Spleen (tissue), 7 donors: ENCODE data around the gene B4GALNT4.

Experiments
- POLR2AphosphoS5 ChIP-seq, 3 donors: sonication (generic); formaldehyde crosslinking; IDR thresholded peaks; one replicate each; pipeline ENCODE4 v1.5.1; 2017; ENCODE audit warnings: antibody characterized with exemption in 3 of 3
- TF ChIP-seq, protein P1 (sequence below), 11 experiments: fragments of 200-600 bp in 7 of 11; fragments of 450-650 bp in 4 of 11; sonication (generic) in 4 of 11; IDR thresholded peaks in 8 of 11; conservative IDR thresholded peaks in 3 of 11; 1 replicate in 7 of 11; 2 replicates in 4 of 11; pipeline versions ENCODE4 v1.4.0 to v1.8.0; 2016 to 2021; ENCODE audit warnings: antibody characterized with exemption in 11 of 11, inconsistent platforms in 4 of 11, mild to moderate bottlenecking in 1 of 11
- donor health status: DM: no; HTN: no; CAD: no; lungs with moderate emphysema.
- donor health status: DM: no; HTN: no; CAD: no.
- donor health status: DM: no; HTN: no; CAD: no.

DNA sequence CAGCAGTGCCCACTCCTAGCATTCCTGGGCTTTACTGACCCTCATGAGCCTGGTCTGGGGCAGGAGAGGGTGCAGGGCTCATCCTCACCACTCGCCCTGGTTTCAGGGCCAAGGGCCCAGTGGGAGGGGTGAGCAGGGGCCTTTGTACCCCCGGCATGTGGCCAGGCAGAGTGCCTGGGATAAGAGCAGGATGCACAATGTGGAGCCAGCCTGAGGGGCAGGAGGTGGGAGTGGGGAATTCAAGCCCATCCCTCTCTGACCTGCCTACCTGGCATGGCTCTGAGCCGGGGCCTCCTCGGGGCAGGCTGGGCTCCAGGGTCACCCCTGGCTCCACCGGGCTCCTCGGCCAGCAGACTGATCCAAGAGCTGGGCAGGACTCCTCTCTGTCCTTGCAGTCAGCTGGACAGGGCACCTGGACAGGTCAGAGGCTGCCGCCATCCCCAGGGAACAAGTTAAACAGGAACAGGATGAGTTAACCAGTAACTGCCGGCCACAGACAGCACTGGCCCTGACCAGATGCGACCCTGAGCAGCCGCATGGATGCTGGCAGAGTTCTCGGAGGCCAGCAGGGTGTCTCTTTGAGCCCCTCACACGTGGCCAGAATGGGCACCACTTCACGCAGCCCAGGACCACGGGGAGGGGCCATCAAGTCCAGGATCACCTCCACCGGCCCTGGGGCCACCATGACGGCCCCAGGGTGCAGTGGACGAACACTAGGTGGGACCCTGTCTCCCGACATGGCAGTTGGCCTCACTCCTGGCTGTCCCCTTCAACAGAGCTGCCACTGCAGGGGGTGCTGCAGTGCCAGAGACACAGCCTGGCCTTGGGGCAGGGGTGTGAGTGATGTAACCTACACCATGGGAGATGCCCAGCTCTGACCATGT is 40.5 kb downstream of the B4GALNT4 start:
- no peak for TF ChIP-seq POLR2AphosphoS5 (IDR thresholded peaks at IDR 0.05)
- TF ChIP-seq, protein P1, sequence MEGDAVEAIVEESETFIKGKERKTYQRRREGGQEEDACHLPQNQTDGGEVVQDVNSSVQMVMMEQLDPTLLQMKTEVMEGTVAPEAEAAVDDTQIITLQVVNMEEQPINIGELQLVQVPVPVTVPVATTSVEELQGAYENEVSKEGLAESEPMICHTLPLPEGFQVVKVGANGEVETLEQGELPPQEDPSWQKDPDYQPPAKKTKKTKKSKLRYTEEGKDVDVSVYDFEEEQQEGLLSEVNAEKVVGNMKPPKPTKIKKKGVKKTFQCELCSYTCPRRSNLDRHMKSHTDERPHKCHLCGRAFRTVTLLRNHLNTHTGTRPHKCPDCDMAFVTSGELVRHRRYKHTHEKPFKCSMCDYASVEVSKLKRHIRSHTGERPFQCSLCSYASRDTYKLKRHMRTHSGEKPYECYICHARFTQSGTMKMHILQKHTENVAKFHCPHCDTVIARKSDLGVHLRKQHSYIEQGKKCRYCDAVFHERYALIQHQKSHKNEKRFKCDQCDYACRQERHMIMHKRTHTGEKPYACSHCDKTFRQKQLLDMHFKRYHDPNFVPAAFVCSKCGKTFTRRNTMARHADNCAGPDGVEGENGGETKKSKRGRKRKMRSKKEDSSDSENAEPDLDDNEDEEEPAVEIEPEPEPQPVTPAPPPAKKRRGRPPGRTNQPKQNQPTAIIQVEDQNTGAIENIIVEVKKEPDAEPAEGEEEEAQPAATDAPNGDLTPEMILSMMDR (IDR thresholded peaks at IDR 0.05 in 8 of 11, conservative IDR thresholded peaks at IDR 0.05 in 3 of 11): no peak
